ENCODE measurements around the gene KLHDC7B.

The KLHDC7B gene

DNA sequence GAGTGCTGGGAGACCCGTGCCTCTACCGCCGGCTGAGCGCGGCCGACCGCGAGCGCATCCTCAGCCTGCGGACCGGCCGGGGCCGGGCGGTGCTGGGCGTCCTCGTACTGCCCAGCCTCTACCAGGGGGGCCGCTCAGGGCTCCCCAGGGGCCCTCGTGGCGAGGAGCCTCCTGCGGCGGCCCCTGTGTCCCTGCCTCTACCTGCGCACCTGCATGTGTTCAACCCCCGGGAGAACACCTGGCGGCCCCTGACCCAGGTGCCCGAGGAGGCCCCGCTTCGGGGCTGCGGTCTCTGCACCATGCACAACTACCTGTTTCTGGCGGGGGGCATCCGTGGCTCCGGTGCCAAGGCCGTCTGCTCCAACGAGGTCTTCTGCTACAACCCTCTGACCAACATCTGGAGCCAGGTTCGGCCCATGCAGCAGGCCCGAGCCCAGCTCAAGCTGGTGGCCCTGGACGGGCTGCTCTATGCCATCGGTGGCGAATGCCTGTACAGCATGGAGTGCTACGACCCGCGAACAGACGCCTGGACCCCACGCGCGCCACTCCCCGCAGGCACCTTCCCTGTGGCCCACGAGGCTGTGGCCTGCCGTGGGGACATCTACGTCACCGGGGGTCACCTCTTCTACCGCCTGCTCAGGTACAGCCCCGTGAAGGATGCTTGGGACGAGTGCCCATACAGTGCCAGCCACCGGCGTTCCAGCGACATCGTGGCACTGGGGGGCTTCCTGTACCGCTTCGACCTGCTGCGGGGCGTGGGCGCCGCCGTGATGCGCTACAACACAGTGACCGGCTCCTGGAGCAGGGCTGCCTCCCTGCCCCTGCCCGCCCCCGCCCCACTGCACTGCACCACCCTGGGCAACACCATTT, 3.5 kb downstream of the KLHDC7B start:
- DNase-seq = no peak

DNA sequence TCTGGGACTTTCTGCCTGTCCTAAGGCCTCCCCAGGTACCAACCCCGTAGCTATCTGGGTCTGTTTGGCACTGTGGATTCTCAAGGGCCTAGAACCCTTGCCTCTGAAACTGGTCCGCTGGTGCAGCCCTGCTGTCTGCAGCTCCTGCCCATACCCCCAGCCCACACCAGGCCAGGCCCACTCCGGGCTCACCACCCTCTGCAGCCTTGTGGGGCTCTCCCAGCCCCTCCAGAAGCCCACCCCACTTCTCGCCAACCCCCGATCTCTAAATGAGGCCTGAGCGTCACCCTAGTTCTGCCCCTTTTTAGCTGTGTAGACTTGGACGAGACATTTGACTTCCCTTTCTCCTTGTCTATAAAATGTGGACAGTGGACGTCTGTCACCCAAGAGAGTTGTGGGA, 4.7 kb downstream of the KLHDC7B start:
- no peak for DNase-seq

DNA sequence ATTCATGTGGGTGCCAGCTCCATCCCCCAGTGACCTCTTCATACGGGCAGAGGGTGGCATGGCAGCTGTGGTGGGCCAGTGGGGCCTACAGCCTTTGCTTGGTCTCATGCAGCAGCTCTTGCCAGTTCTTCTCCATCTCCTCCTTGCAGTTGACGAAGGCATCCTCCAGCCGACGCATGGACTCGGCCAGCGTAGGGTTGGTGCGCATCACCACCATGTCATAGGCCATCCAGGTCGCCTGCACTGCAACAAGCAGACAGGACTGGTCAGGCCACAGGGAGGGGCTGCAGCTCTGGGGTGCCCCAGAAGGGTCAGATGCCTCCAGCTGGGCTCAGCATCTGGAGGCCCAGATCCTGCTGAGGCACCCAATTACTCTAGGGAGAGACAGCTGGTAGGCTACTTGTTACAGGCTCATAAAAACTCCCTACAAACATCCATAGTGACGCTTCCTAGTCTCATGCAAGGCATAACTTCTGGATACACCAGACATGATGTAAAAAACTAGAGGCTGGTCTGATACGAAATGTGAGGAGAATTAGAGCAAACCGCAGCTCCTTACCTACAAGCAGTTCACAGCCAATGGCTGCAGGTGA, 5.6 kb downstream of the KLHDC7B start:
- no peak for DNase-seq

DNA sequence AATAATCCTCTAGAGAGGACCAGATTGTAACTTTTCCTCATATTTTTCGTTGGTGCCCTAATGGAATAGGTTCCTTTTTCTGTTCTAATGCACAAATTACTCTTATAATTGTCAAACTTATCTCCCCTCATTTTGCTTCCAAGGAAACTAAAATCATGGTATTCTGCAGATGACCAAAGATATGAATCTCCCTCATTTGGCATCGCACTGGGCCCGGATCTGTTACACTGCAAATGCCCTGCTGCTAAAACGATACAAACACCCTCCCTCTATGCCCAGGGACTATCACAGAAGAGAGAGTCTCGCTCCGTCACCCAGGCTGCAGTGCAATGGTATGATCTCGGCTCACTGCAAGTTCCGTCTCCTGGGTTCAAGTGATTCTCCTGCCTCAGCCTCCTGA, 7.6 kb downstream of the KLHDC7B start:
- no peak for DNase-seq

GRCh38 chr22:50556703-50557102, 11.0 kb downstream of the KLHDC7B start:
- no peak for DNase-seq

- DNase-seq = no peak
These were observed 14.3 kb downstream of the KLHDC7B start for GRCh38 chr22:50560034-50560433.

- no peak for DNase-seq
These were observed 16.0 kb downstream of the KLHDC7B start for GRCh38 chr22:50561401-50562358.

GRCh38 chr22:50562523-50563412, 17.1 kb downstream of the KLHDC7B start, which contains the start of gene SYCE3:
Gene SYCE3 (minus strand): TSS chr22:50562919. CDS start chr22:50556405, 6,514 bp downstream.
- peak; percentile 82 to 96 (median 90) for DNase-seq

DNA sequence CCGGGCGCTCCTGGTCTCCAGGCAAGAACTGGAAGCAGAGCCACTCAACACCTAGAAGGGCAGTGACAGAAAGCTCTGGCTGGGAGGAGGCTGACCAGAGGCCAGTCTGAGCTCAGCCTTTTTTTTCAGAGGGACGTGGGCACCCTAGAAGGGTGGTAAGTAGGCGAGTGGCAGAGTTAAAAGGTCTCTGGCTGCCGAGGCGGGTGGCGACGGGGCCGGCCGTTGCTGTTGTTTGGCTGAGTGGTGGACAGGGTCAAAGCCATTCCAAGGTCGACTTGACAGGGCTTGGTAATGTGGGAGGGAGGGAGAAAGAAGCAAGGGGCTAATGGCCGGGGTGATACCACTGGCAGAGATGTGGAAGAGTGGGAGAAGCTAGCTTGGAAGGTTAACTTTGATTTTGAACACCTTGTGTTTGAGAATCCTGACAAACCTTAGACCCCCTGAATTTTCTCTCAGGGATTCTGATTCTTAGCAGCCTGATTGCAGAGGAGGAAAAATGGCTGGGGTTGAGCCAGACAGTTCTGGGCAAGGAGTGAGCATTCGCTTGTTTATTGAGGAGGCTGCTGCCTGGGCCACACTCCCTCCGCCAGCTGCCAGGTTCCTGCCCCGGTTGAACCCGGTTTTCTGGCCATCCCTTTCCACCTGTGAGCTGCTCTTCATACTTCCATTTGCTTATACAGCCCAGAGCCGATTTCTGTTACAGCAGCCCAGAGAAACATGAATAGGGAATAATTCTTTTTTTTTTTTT, 17.9 kb downstream of the KLHDC7B start:
- peak in 2 of 3 experiments; percentile 21 to 23 for DNase-seq

DNA sequence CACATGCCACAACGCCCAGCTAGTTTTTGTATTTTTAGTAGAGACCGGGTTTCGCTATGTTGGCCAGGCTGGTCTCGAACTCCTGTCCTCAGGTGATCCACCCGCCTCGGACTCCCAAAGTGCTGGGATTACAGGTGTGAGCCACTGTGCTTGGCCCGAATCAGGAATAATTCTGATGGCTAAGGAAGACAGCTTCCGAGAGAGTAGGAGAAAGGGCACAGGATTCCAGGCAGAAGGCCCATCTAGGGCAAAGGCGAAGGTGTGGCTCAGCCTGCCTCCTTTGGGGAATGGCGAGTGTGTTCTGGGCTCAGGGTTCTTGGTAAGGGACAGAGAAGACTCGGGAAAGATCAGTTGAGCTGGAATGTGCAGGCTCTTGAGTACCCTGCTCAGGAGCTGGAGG, 18.6 kb downstream of the KLHDC7B start:
- DNase-seq = no peak

DNA sequence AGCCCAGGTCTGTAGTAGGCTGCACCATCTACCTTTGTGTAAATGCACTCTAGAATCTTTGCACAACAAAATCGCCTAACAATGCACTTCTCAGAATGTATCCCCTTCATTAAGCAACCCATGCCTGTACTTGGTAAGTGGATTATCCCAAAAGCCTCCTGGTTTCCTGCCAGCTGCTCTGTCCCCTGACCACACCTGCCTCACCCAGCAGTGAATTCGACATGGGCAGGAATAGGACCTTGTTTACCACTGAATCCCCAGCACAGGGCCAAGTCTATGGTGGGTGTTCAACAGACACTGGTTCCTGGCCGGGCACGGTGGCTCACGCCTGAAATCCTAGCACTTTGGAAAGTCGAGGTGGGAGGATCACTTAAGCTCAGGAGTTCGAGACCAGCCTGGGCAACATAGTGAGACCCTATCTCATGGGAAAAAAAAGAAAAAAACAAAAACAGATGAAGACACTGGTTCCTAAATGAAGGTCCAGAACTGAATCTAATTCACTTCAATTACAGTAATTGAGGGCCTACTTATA, 22.1 kb downstream of the KLHDC7B start:
- DNase-seq = no peak

- DNase-seq = no peak
These were observed 22.9 kb downstream of the KLHDC7B start for GRCh38 chr22:50568626-50569025.

DNA sequence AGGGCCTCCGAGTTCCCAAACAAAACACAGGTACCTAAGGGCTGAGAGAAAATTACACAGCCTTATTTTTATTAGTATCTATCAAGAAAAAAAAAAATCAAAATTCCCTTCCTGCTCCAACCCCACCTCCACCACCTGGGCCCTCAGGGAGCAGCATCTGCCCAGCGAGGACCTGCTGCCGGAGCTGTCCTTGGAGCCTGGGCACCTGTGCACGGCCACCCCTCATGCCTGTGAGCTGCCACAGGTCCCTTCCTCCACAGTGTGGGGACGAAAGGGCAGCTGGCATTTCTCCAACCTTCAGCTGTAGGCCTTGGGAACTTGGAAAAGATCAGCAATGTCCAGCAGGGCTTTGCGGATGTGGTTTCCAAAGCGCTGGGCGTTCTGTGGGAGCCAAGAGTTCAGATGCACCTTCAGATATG, 23.4 kb downstream of the KLHDC7B start:
- no peak for DNase-seq

GRCh38 chr22:50569896-50570535, 24.3 kb downstream of the KLHDC7B start:
- DNase-seq = no peak

- no peak for DNase-seq
These were observed 25.2 kb downstream of the KLHDC7B start for GRCh38 chr22:50570861-50571260.

DNA sequence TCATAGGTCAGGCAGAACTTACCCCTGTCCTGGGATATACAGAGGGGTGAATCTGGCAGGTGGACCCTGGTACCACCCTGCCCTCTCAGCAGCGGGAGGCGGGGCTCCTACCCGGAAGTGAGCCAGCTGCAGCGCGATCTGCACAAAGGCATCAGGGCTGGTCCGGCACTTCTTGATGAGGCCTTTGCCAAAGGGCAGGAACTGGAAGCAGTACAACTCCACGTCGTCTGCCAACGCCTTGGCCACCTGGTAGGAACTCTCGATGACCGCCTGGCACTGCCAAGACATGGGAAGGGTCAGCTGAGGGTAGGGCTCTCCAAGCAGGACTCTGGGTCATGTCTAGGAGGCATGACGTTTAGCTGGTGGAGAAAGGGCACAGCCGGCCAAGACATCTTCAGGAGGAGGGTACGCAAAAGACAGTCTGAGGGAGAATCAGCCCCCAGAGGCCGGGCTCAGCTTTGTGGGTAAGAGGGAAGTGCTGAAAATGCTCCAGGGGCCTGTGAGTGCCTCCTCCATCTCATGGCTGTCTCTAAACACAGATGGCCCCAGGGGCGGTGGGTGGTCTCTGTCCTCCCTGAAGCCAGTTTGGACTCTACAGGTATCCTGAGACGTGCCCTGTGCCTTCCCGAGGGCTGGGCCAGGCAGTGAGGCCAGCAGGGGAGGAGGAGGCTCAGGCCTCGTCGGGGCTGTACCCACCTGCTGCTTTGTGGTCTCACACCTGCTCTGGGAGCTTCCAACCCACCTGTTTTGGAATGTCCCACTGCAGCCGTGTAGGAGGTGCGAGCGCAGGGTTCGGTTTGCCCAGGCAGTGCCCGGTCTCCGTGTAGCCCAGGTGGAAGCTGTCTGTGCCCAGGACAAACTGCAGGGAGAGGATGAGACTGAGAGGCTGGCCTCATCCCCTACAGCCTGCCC, 25.8 kb downstream of the KLHDC7B start:
- no peak for DNase-seq

DNA sequence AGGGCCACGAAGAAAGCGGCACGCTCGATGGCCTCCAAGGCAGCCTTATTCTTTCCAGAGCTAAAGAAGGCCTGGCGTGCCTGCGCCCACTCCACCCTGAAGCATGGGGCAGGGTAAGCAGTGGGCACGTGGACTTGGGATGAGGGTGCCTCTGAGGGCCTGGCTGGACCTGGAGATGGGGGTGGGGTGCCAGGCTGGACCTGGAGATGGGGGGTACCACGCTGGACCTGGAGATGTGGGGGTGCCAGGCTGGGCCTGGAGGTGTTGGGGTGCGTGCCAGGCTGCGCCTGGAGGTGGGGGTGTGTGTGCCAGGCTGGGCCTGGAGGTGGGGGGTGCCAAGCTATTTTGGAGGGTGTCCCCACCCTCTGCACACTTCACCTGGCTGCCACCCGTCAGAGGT, 27.3 kb downstream of the KLHDC7B start:
- DNase-seq = no peak

DNA sequence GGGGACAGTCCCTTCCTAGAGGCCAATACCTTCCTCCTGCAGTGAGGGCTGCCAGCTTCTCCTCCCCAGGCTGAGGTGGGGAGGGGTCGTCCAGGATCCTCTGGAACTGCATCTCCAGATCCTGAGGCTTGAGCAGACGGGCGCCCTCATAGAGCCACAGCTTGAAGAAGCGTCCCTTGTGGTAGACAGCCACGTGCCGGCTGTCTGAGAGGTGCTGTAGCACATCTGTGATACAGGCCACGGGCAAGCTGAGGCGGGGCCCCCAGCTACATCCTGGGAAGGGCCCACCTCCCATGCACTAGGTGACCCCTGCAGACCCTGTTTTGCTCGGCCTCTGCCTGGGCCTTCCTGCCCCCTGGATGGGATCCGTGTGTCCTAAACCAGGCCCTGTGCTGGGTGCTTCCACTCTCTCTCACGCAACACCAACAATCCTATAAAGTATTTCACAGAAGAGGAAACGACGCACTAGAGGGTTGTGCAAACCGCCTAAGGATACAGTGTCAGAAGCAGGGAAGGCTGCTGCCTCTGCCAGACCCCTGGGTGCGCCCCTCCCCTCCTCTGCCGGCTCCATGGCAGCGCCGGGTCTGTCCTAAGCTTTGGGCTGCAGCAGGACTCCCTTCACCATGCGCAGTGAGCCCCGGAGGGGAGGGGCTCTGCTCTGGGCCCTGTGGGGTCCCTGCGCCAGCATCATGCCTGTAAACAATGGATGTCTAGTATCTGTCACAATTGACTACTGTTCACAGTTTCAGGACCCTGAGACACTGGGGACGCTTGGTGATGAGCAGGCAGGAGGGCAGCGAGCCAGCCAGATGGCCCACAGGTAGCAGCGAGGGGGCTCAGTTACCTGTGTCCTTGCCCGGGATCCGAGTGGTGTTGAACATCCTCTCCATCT, 28.0 kb downstream of the KLHDC7B start:
- no peak for DNase-seq

All from NCI-H1417 (cell line).